ENCODE measurements around the gene LEAP2.

DNA sequence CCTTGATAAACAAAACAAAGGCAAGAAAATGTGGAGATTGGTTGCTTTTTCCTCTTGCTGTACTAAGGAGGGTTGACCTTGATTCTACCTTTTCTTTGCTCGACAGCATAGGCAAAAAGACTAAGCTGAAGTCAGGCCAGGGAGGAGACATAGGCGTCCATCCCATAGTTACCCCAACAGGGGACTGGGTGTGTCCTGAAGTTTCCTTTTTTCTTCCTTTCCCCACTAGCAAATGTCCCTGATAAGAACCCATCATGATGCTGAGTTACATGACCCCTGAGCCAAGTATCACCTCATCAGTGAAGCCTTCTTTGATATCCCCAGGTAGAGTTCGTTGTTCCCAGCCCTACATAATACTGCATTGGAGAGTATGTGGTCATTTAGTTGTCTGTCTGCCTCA is 33.2 kb upstream of the LEAP2 start:
- TF ChIP-seq POLR2AphosphoS5 (IDR thresholded peaks at IDR 0.05; ENCODE audit: low read depth, low read length), result no peak
- TF ChIP-seq, protein P1, sequence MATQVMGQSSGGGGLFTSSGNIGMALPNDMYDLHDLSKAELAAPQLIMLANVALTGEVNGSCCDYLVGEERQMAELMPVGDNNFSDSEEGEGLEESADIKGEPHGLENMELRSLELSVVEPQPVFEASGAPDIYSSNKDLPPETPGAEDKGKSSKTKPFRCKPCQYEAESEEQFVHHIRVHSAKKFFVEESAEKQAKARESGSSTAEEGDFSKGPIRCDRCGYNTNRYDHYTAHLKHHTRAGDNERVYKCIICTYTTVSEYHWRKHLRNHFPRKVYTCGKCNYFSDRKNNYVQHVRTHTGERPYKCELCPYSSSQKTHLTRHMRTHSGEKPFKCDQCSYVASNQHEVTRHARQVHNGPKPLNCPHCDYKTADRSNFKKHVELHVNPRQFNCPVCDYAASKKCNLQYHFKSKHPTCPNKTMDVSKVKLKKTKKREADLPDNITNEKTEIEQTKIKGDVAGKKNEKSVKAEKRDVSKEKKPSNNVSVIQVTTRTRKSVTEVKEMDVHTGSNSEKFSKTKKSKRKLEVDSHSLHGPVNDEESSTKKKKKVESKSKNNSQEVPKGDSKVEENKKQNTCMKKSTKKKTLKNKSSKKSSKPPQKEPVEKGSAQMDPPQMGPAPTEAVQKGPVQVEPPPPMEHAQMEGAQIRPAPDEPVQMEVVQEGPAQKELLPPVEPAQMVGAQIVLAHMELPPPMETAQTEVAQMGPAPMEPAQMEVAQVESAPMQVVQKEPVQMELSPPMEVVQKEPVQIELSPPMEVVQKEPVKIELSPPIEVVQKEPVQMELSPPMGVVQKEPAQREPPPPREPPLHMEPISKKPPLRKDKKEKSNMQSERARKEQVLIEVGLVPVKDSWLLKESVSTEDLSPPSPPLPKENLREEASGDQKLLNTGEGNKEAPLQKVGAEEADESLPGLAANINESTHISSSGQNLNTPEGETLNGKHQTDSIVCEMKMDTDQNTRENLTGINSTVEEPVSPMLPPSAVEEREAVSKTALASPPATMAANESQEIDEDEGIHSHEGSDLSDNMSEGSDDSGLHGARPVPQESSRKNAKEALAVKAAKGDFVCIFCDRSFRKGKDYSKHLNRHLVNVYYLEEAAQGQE (IDR thresholded peaks at IDR 0.05; ENCODE audit: low read depth, low read length), result no peak
- TF ChIP-seq GABPA (IDR thresholded peaks at IDR 0.05; ENCODE audit: low read depth), result no peak
- TF ChIP-seq, protein P2, sequence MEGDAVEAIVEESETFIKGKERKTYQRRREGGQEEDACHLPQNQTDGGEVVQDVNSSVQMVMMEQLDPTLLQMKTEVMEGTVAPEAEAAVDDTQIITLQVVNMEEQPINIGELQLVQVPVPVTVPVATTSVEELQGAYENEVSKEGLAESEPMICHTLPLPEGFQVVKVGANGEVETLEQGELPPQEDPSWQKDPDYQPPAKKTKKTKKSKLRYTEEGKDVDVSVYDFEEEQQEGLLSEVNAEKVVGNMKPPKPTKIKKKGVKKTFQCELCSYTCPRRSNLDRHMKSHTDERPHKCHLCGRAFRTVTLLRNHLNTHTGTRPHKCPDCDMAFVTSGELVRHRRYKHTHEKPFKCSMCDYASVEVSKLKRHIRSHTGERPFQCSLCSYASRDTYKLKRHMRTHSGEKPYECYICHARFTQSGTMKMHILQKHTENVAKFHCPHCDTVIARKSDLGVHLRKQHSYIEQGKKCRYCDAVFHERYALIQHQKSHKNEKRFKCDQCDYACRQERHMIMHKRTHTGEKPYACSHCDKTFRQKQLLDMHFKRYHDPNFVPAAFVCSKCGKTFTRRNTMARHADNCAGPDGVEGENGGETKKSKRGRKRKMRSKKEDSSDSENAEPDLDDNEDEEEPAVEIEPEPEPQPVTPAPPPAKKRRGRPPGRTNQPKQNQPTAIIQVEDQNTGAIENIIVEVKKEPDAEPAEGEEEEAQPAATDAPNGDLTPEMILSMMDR (IDR thresholded peaks at IDR 0.05), result no peak
